ENCODE results near the gene ULK1.

ULK1 gene

GRCh38 chr12:131855521-131856142 is 38.8 kb upstream of the ULK1 start:
- DNase-seq (ENCODE audit: low read depth, low spot score) = no peak
- in situ Hi-C loops (cut with HindIII; ENCODE audit: low sequenced_read_pairs) = no loop called here
- H3K4me3 ChIP-seq (ENCODE audit: low read depth, low read length) = no peak overlapping the region
- TF ChIP-seq CTCF (IDR thresholded peaks at IDR 0.05; ENCODE audit: low read depth, low read length) = no peak

- DNase-seq (ENCODE audit: low read depth, low spot score) = no peak
- H3K4me3 ChIP-seq (ENCODE audit: low read depth, low read length) = no peak overlapping the region
- no peak for TF ChIP-seq CTCF (IDR thresholded peaks at IDR 0.05; ENCODE audit: low read depth, low read length)
- in situ Hi-C loops (cut with HindIII; ENCODE audit: low sequenced_read_pairs) = no loop called here
Measured at GRCh38 chr12:131856366-131857097, 37.9 kb upstream of the ULK1 start.

GRCh38 chr12:131857908-131858850 is 36.2 kb upstream of the ULK1 start:
- TF ChIP-seq CTCF (IDR thresholded peaks at IDR 0.05; ENCODE audit: low read depth, low read length) = no peak
- no peak overlapping the region for H3K4me3 ChIP-seq (ENCODE audit: low read depth, low read length)
- in situ Hi-C loops (cut with HindIII; ENCODE audit: low sequenced_read_pairs) = no loop called here
- no peak for DNase-seq (ENCODE audit: low read depth, low spot score)

- DNase-seq (ENCODE audit: low read depth, low spot score) = peak; percentile 59
- no peak overlapping the region for H3K4me3 ChIP-seq (ENCODE audit: low read depth, low read length)
- TF ChIP-seq CTCF (IDR thresholded peaks at IDR 0.05; ENCODE audit: low read depth, low read length) = no peak
- in situ Hi-C loops (cut with HindIII; ENCODE audit: low sequenced_read_pairs) = no loop called here
Measured at GRCh38 chr12:131860472-131861260, 33.8 kb upstream of the ULK1 start.

GRCh38 chr12:131861261-131862083 is 33.0 kb upstream of the ULK1 start:
- in situ Hi-C loops (cut with HindIII; ENCODE audit: low sequenced_read_pairs) = no loop called here
- TF ChIP-seq CTCF (IDR thresholded peaks at IDR 0.05; ENCODE audit: low read depth, low read length) = no peak
- DNase-seq (ENCODE audit: low read depth, low spot score) = no peak
- H3K4me3 ChIP-seq (ENCODE audit: low read depth, low read length) = no peak overlapping the region
